WERI-Rb-1 (cell line): ENCODE results near the gene INTS11.

ENCODE experiments used
- DNase-seq: peaks from one replicate; pipeline ENCODE4 v3.0.0-alpha.2; 2020
- H3K27ac ChIP-seq: fragments of 250-450 bp; sonication (Bioruptor Pico); 2 replicates; pipeline ENCODE4 v1.5.1; 2020; ENCODE audit warnings: mild to moderate bottlenecking, moderate library complexity
- H3K27me3 ChIP-seq: fragments of 250-450 bp; sonication (Bioruptor Pico); 2 replicates; pipeline ENCODE4 v1.5.1; 2021; ENCODE audit warnings: mild to moderate bottlenecking, low read depth, moderate library complexity; ENCODE audit not compliant: insufficient read depth, severe bottlenecking
- H3K36me3 ChIP-seq: fragments of 250-450 bp; sonication (Bioruptor Pico); 2 replicates; pipeline ENCODE4 v1.5.1; 2020; ENCODE audit warnings: mild to moderate bottlenecking, moderate library complexity
- H3K4me3 ChIP-seq: 2 replicates; pipeline ENCODE4 v1.5.1; 2011; ENCODE audit warnings: low read depth, mild to moderate bottlenecking, control low read depth, low read length
- H3K9me3 ChIP-seq: fragments of 250-450 bp; sonication (Bioruptor Pico); 2 replicates; pipeline ENCODE4 v1.5.1; 2021; ENCODE audit warnings: mild to moderate bottlenecking, moderate library complexity; ENCODE audit not compliant: severe bottlenecking
- CTCF ChIP-seq: IDR thresholded peaks from 2 replicates; pipeline ENCODE4 v1.5.1; 2011; ENCODE audit warnings: low read depth, mild to moderate bottlenecking, control low read depth, inconsistent platforms, low read length

INTS11 gene

DNA sequence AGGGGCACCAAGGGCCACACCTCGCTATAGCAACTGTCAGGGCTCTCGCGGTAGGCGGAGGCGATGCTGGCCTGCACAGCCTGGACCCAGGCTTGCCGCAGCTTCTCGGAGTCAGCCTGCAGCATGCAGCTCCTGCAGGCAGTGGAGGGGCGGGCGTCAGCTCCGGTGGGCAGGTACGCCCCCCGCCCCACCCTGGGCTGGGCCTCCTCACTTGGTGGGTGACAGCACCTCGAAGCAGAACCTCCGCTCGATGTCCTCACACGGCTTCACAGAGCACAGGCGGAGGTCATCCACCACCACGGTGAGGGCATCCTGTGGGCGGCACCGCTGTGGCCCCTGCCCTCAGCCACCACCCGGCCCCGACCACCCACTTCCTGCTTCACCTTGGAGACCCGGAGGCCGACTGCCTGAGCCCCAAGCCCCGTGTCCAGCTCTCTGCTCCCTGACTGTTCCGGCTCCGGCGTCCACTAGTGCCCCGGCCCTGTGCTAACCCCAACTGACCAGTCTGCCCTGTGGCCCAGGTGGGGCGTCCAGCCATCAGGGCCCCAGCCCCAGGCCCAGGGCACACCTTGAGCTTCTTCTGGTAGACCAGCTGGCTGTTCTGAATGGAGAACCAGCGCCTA is 26.5 kb downstream of the INTS11 start:
- peak overlapping the region; percentile 88 for H3K27ac ChIP-seq
- no peak for DNase-seq
- H3K36me3 ChIP-seq: peaks cover 57% of the 10 kb centered on the region
- no peaks in the 10 kb centered on the region for H3K27me3 ChIP-seq
- no peak overlapping the region for H3K4me3 ChIP-seq
- TF ChIP-seq CTCF: no peak
- no peaks in the 10 kb centered on the region for H3K9me3 ChIP-seq

DNA sequence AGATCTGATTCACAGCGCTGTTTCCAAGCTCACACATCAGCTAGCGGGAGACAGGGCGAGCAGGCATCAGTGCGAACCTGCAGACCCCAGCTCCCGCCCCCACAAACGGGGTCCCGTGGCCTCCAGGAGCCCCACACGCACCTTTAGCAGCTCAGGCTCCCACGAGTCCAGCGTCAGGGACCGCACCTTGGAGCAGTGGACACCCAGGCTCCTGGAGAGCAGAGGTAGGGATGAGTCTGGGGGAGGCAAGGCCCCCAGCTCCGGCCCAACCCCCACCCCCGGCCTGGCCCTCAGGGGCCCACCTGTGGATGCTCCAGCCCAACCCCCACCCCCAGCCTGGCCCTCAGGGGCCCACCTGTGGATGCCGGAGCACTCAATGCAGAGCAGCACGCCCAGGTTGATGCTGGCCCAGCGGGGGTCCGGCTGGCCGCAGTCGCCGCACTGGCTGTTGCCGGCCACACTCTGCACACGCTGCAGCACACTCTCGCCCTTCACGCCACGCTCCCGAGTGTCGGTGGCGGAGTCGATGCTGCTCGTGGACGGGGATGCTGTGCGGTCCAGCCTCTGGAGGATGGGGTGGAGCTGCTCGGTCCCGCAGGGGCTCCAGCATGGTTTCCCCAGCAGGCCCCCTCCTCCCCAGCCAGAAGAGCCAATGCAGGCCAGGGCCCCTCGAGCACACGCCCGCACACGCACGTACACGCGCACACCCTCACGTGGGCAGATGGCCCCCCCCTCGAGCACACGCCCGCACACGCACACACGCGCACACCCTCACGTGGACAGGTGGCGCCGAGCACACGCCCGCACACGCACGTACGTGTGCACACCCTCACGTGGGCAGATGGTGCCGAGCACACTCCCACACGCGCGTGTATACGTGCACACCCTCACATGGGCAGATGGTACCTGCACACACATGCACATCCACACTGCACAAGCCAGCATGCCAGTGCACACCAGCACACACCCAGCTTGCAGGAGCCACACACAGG is 28.1 kb downstream of the INTS11 start:
- no peak for TF ChIP-seq CTCF
- no peak for DNase-seq
- no peak overlapping the region for H3K27ac ChIP-seq
- H3K27me3 ChIP-seq: no peaks in the 10 kb centered on the region
- H3K9me3 ChIP-seq: no peaks in the 10 kb centered on the region
- no peak overlapping the region for H3K4me3 ChIP-seq
- H3K36me3 ChIP-seq: peaks cover 65% of the 10 kb centered on the region

DNA sequence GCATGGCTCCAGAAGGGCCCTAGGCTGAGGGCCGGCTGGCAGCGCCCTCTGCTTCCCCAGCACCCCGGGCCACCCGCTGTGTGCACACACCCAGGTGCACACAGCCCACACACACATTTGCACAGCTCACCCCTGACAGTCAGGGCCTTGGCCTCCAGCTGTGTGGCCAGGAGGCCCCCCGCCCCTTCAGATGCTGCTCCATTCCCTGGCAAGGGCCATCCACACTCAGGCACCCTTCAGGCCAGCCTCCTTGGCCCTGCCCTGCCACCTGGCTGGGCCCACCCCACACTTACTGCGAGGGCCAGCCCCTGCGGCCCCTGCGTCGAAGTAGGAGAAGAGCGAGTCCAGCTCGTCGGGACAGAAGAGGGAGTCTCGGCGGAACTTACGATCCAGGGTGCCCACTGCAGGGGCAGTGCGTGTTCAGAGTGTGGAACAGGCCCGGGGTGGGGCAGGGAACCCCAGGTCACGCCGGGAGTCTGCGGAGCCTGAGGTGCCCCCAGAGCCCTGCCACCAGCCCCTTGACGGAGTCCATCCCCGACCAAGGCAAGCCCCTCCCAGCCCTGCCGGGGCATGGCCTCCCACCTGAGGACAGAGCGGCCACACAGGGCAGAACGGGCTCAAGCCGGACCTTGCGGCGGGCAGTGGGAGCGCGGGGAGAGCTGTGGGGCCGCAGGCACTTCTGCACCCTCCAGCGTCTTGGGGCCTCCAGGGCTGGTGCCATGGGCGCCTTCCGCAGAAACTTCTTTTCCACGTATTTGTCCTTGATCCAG is 29.1 kb downstream of the INTS11 start:
- DNase-seq: no peak
- Histone ChIP-seq H3K36me3 (peaks cover 60% of the 10 kb centered on the region), H3K27me3 (no peaks in the 10 kb centered on the region), H3K27ac (no peak overlapping the region), H3K4me3 (no peak overlapping the region), H3K9me3 (no peaks in the 10 kb centered on the region)
- TF ChIP-seq CTCF: no peak

DNA sequence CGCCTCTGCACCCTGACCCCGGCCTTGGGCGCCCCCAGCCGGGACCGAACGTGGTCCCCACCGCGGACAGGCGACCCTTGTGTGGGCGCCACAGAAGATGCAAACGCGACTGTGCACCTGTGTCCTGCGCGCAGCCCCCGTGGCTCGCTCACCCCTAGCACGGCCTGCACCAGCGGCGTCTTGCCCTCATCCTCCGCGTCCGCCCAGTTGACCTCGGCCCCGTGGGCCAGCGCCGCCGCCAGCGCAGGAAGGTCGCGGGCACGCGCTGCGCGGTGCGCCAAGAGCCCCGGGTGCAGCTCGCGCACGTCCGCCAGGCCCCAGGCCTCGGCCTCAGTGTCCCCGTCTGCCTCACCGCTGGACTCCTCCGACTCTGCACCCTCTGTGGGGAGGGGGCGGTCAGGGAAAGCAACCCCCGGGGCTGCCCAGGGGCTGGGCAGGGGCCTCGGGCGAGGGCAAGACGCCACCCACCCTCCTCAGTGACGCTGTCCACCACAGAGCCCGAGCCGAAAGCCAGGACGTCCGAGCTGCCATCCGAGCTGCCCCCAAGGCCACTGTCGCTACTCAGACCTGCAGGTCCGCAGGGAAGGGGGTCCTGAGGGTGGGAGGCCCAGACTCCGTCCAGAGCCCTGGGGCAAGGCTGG is 30.1 kb downstream of the INTS11 start:
- no peak overlapping the region for H3K4me3 ChIP-seq
- no peaks in the 10 kb centered on the region for H3K27me3 ChIP-seq
- H3K27ac ChIP-seq: no peak overlapping the region
- no peaks in the 10 kb centered on the region for H3K9me3 ChIP-seq
- no peak for TF ChIP-seq CTCF
- peaks cover 50% of the 10 kb centered on the region for H3K36me3 ChIP-seq
- no peak for DNase-seq
